GM10248 (cell line): ENCODE data around the gene ARPC5L.

Experiments
- CTCF ChIA-PET: fragments of 300-600 bp; sonication (Branson Sonifier 250); formaldehyde crosslinking; extraction: SDS; loops from one replicate; lab custom pipeline; 2021; ENCODE audit warnings: antibody characterized with exemption; lab: Yijun Ruan, JAX
- POLR2A ChIA-PET: fragments of 350-650 bp; sonication (Branson Sonifier 250); formaldehyde crosslinking; extraction: SDS; loops from one replicate; lab custom pipeline; 2020; ENCODE audit warnings: antibody characterized with exemption; lab: Yijun Ruan, JAX
- DNase-seq: peaks from one replicate; pipeline ENCODE4 v3.0.0; 2012; ENCODE audit errors: extremely low spot score
- CTCF ChIP-seq: IDR thresholded peaks from 2 replicates; pipeline ENCODE4 v1.5.1; 2012; ENCODE audit warnings: mild to moderate bottlenecking, low read depth; ENCODE audit errors: extremely low read depth, missing control alignments, control extremely low read depth

The ARPC5L gene

GRCh38 chr9:124815601-124816000 is 46.3 kb upstream of the ARPC5L start:
- ChIA-PET POLR2A (interaction anchor here (0.7 kb wide), 1 partner anchor 38 kb away, joined by 6 read pairs; the partner anchor contains the start of gene OLFML2A), CTCF (interaction anchor here (2.2 to 5.1 kb wide), 3 partner anchors 16 to 45 kb away, joined by 4 to 36 read pairs (median 9); partner anchors contain the start of genes NR6A1 and WDR38)
- DNase-seq, result no peak
- no peak for TF ChIP-seq CTCF

GRCh38 chr9:124818431-124819281 is 43.3 kb upstream of the ARPC5L start:
- TF ChIP-seq CTCF, result no peak
- no peak for DNase-seq
- CTCF ChIA-PET, result interaction anchor here (1.0 to 2.2 kb wide), 11 partner anchors 9 to 44 kb away, joined by 3 to 13 read pairs (median 5); partner anchors contain the start of genes OLFML2A and WDR38
- POLR2A ChIA-PET, result interaction anchor here (0.5 to 0.6 kb wide), 2 partner anchors 27 to 413 kb away, joined by 5 to 6 read pairs; no protein-coding TSS in a partner anchor

GRCh38 chr9:124820698-124821623 is 41.0 kb upstream of the ARPC5L start:
- no peak for DNase-seq
- ChIA-PET CTCF (interaction anchor here (0.6 to 1.3 kb wide), 2 partner anchors 12 to 50 kb away, joined by 3 read pairs; partner anchors contain the start of gene NR6A1), POLR2A (no interaction called here)
- TF ChIP-seq CTCF, result no peak

GRCh38 chr9:124828489-124829333 is 33.2 kb upstream of the ARPC5L start:
- no peak for DNase-seq
- TF ChIP-seq CTCF, result no peak
- POLR2A ChIA-PET, result interaction anchor here (0.5 kb wide), 1 partner anchor 26 kb away, joined by 3 read pairs; no protein-coding TSS in a partner anchor
- CTCF ChIA-PET, result interaction anchor here (0.7 to 8.0 kb wide), 7 partner anchors 10 to 111 kb away, joined by 3 to 70 read pairs (median 3); partner anchors contain the start of gene WDR38

- ChIA-PET POLR2A (no interaction called here), CTCF (interaction anchor here (0.9 to 8.0 kb wide), 9 partner anchors 11 to 111 kb away, joined by 3 to 70 read pairs (median 4); partner anchors contain the start of gene WDR38)
- TF ChIP-seq CTCF, result no peak
- no peak for DNase-seq
Observed at GRCh38 chr9:124829334-124829669, 32.6 kb upstream of the ARPC5L start.
